HG03108 (cell line): ENCODE results near the gene ARL6IP1.
"Not testable (repeated sequence)": the region's sequence is repeated elsewhere in the genome, so short reads cannot be mapped to it uniquely, and the experiment has no call there.

ENCODE experiments used
- ATAC-seq: cut with Tn5 transposase; IDR thresholded peaks from one replicate; pipeline ENCODE4 v1.9.1; 2021; ENCODE audit warnings: moderate library complexity; ENCODE audit not compliant: unreplicated experiment

ARL6IP1 gene

GRCh38 chr16:18800293-18800692, 1.1 kb downstream of the ARL6IP1 start:
- ATAC-seq: no peak

- no peak for ATAC-seq
These were observed 1.8 kb downstream of the ARL6IP1 start for GRCh38 chr16:18799500-18799899.

GRCh38 chr16:18797746-18798145, 3.6 kb downstream of the ARL6IP1 start:
- ATAC-seq: no peak

DNA sequence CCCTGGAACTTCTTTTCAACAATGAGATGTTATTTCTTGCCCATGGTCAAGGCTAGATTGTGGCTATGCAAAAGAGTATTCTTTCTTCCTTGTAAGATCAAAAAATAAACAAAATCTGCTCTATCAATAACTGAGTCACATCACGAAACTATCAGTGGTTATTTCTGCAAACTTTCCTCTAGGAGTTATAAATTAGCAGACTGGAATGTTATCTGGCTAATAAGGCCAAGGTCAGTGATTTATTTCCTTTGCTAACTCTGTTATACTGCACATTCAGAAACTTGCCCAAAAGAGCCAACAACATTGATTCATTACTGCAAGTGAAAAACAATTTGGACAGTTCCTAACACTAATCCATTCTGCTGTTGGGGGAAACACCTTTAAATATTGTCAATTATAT, 5.0 kb downstream of the ARL6IP1 start:
- no peak for ATAC-seq

- ATAC-seq: no peak
These were observed 8.4 kb downstream of the ARL6IP1 start for GRCh38 chr16:18792836-18793433.

DNA sequence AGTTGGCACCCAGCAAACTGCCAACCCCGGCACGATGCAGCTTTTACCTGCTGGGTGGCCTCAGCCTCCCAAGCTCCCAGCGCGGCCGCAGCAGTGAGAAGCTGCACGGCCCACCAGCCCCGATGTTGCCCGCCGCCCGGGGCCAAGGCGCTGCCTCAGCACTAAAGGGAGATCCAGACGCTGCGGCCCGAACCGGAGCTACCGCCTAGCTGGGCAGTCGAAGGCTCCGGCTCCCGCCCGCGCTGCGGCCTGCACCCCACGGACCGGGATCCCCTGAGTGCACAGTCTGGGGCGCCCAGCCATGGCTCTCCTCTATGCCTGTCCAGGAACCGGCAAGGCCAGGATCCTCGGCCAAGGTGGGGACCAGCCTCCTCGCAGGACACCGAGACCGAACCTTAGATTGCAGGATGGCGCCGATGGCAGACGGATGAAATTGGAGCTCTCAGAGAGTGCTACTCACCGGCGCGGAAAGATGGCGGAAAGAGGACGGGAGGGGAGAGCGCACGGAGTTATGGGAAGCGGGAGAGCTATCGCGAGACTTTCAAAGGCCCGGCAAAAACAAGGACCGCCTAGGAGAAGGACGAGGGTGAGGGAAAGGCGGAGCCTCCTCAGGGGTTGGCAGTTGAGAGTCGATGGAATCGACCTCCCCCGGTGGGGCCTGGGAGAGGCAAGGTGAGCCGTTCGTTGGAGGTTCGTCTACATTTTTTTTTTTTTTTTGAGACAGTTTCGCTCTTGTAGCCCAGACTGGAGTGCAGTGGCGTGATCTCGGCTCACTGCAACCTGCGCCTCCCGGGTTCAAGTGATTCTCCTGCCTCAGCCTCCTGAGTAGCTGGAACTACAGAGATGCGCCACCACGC, 11.3 kb downstream of the ARL6IP1 start, which contains the start of gene RPS15A:
Gene RPS15A, minus strand, starts transcription at position 485 of the 857 bp plus-strand sequence. CDS start 1,221 bp downstream, outside the sequence.
- ATAC-seq: peak; percentile 84

- no peak for ATAC-seq
These were observed 11.9 kb downstream of the ARL6IP1 start for GRCh38 chr16:18789515-18789849.

GRCh38 chr16:18788828-18789514, 12.4 kb downstream of the ARL6IP1 start:
- ATAC-seq: no peak

DNA sequence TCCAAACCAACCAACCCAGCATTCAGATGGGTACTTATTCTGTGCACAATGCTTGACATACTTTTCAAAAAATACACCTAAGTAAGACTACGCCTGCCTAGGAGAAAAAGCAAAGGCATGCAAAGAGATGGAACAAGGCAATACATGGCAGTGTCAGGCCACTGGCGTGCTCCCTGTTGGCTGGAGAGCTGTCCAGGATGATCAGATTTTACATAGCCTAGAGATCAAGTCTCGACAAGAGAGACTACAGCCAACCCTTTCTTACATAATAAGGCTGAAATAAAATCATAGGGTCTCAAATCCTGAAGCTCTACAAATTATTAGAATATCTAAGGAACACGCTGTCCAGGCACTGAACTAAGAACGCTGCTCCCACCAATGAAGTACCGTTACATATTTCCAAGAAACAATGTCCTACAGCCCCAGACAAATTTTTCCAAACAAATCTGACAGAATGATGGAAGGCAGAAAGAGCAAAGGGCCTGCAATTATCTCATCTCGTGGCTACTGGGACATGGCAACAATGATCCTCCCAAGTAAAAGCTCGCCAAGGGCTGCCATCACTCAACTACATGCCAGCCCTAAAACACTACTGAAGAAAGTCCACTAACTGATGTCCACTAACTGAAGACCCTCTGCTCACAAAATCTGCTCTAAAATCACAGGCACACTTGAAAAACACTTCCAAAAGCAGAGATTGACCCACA, 16.3 kb downstream of the ARL6IP1 start:
- no peak for ATAC-seq

GRCh38 chr16:18783430-18784341, 17.7 kb downstream of the ARL6IP1 start:
- no peak for ATAC-seq

- ATAC-seq: no peak
These were observed 18.5 kb downstream of the ARL6IP1 start for GRCh38 chr16:18782697-18783429.

- ATAC-seq: not testable (repeated sequence)
These were observed 20.1 kb downstream of the ARL6IP1 start for GRCh38 chr16:18781232-18781631.

GRCh38 chr16:18780460-18781026, 20.8 kb downstream of the ARL6IP1 start:
- not testable (repeated sequence) for ATAC-seq

DNA sequence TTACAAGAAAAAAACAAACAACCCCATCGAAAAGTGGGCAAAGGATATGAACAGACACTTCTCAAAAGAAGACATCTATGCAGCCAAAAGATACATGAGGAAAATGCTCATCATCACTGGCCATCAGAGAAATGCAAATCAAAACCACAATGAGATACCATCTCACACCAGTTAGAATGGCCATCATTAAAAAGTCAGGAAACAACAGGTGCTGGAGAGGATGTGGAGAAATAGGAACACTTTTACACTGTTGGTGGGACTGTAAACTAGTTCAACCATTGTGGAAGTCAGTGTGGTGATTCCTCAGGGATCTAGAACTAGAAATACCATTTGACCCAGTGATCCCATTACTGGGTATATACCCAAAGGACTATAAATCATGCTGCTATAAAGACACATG, 23.7 kb downstream of the ARL6IP1 start:
- not testable (repeated sequence) for ATAC-seq

- not testable (repeated sequence) for ATAC-seq
These were observed 25.0 kb downstream of the ARL6IP1 start for GRCh38 chr16:18776334-18776733.

DNA sequence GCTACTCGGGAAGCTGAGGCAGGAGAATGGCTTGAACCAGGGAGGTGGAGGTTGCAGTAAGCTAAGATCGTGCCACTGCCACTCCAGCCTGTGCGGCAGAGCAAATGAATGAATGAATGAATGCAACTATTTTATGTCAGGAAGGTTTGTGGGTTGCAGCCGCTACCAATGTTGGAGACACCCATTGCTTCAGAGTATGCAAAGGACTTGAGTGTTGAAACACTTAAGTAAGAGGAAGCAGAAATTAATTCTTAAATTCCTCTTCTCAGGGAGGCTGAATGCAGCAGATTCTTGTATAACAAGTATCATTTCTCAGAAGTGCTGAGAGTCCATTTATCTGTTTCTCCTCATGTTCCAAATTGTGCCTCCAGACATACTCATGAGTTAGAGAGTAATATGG, 26.7 kb downstream of the ARL6IP1 start:
- ATAC-seq: not testable (repeated sequence)

- not testable (repeated sequence) for ATAC-seq
These were observed 29.2 kb downstream of the ARL6IP1 start for GRCh38 chr16:18772171-18772570.

- not testable (repeated sequence) for ATAC-seq
These were observed 30.9 kb downstream of the ARL6IP1 start for GRCh38 chr16:18770336-18770962.

GRCh38 chr16:18767217-18767616, 34.1 kb downstream of the ARL6IP1 start:
- ATAC-seq: peak; percentile 60
